SK-N-SH treated with all-trans-retinoic acid at 6 μM for 48 hours (cell line): ENCODE measurements around the gene HRH1.

ENCODE experiments used
- ATAC-seq: fragments of 200-7000 bp; cut with Tn5 transposase; 3 replicates; pipeline ENCODE4 v1.9.1; 2020; ENCODE audit warnings: mild to moderate bottlenecking, moderate library complexity
- ARNTL ChIP-seq: fragments of 450-650 bp; formaldehyde crosslinking; IDR thresholded peaks from 2 replicates; pipeline ENCODE4 v1.5.0; 2020; ENCODE audit warnings: low read depth, mild to moderate bottlenecking, moderate library complexity, borderline replicate concordance
- CSDC2 ChIP-seq: fragments of 250-450 bp; sonication (Bioruptor Pico); IDR thresholded peaks from 2 replicates; pipeline ENCODE4 v1.5.0; 2020; ENCODE audit warnings: mild to moderate bottlenecking, moderate library complexity
- OSR1 ChIP-seq: fragments of 250-450 bp; sonication (Bioruptor Pico); IDR thresholded peaks from 2 replicates; pipeline ENCODE4 v1.8.0; 2022; ENCODE audit warnings: moderate library complexity, mild to moderate bottlenecking, inconsistent platforms
- PPARA ChIP-seq: fragments of 250-450 bp; sonication (Bioruptor Pico); IDR thresholded peaks from 2 replicates; pipeline ENCODE4 v1.5.0; 2020; ENCODE audit warnings: mild to moderate bottlenecking, borderline replicate concordance
- RARB ChIP-seq: fragments of 250-450 bp; sonication (Bioruptor Pico); IDR thresholded peaks from 2 replicates; pipeline ENCODE4 v1.8.0; 2021; ENCODE audit warnings: mild to moderate bottlenecking, moderate library complexity
- SNAI2 ChIP-seq: fragments of 250-450 bp; sonication (Bioruptor Pico); IDR thresholded peaks from 2 replicates; pipeline ENCODE4 v1.5.0; 2020; ENCODE audit warnings: mild to moderate bottlenecking, moderate library complexity
- ZNF565 ChIP-seq: fragments of 450-650 bp; formaldehyde crosslinking; conservative IDR thresholded peaks from 2 replicates; pipeline ENCODE4 v1.5.0; 2020; ENCODE audit warnings: low read depth, mild to moderate bottlenecking, moderate library complexity
- ZNF8 ChIP-seq: fragments of 450-650 bp; formaldehyde crosslinking; IDR thresholded peaks from 2 replicates; pipeline ENCODE4 v1.5.0; 2020; ENCODE audit warnings: mild to moderate bottlenecking, moderate library complexity
- TF ChIP-seq, protein P1 (sequence below): fragments of 250-450 bp; sonication (Bioruptor Pico); IDR thresholded peaks from 2 replicates; pipeline ENCODE4 v1.8.0; 2021; ENCODE audit warnings: low read depth, mild to moderate bottlenecking, moderate library complexity, borderline replicate concordance
- TF ChIP-seq, protein P2 (sequence below): fragments of 250-450 bp; sonication (Bioruptor Pico); IDR thresholded peaks from 2 replicates; pipeline ENCODE4 v1.5.1; 2020; ENCODE audit warnings: low read depth, mild to moderate bottlenecking, moderate library complexity
- TF ChIP-seq, protein P3 (sequence below): fragments of 250-450 bp; sonication (Bioruptor Pico); IDR thresholded peaks from 2 replicates; pipeline ENCODE4 v1.5.0; 2020; ENCODE audit warnings: mild to moderate bottlenecking, moderate library complexity
- TF ChIP-seq, protein P4 (sequence below): fragments of 250-450 bp; sonication (Bioruptor Pico); IDR thresholded peaks from 2 replicates; pipeline ENCODE4 v1.8.0; 2020; ENCODE audit warnings: mild to moderate bottlenecking, moderate library complexity, borderline replicate concordance
- TF ChIP-seq, protein P5 (sequence below): fragments of 250-450 bp; sonication (Bioruptor Pico); IDR thresholded peaks from 2 replicates; pipeline ENCODE4 v1.5.1; 2021; ENCODE audit warnings: mild to moderate bottlenecking, moderate library complexity

Gene HRH1

DNA sequence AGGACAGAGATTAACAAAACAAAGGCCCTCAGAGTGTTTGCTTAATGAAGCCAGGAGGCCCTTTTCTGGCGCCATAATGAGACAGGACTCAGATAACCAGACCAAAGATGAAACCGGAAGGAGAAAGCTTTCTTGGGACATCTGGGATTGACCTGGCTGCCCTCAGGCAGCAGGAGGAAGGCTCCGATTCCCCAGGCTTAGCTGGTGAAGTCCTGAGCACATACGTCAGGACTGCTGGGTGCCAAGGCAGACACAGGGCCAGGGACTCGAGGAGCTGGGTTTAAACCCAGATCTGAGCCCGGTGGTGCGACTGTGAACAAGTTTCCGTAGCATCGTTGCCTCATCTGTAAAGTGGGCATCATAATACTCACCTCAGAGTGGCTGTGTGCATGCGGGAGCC is 36.7 kb upstream of the HRH1 start (continued):
- TF ChIP-seq, protein P1, sequence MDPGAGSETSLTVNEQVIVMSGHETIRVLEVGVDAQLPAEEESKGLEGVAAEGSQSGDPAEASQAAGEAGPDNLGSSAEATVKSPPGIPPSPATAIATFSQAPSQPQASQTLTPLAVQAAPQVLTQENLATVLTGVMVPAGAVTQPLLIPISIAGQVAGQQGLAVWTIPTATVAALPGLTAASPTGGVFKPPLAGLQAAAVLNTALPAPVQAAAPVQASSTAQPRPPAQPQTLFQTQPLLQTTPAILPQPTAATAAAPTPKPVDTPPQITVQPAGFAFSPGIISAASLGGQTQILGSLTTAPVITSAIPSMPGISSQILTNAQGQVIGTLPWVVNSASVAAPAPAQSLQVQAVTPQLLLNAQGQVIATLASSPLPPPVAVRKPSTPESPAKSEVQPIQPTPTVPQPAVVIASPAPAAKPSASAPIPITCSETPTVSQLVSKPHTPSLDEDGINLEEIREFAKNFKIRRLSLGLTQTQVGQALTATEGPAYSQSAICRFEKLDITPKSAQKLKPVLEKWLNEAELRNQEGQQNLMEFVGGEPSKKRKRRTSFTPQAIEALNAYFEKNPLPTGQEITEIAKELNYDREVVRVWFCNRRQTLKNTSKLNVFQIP (CRISPR knock-in tag) = no peak
- TF ChIP-seq ZNF8 (CRISPR knock-in tag) (no peak), SNAI2 (CRISPR knock-in tag) (no peak), ARNTL (CRISPR knock-in tag) (no peak)

DNA sequence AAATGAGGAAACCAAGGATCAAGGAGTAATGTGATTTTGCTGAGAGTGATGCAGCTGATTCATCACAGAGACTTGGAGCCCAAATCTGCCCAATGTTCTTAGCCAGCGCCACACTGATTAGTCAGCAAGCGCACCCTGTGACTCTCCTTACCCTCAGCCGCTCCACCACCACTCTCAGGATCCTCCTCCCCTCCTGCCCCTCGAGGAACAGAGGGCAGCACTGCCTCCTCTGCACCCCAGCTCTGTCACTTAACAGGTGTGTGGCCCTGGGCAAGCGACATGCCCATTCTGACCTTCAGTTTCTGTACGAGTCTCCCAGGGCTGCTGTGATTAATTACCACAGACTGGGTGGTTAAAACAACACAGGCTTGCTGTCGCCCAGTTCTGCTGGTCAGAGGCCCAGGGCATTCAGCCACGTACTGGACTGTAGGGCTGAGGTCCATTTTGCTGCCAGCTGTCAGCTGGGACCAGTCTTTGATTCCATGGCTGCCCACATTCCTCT is 36.1 kb upstream of the HRH1 start:
- TF ChIP-seq PPARA (CRISPR knock-in tag) (no peak), SNAI2 (CRISPR knock-in tag) (no peak)
- TF ChIP-seq, protein P2, sequence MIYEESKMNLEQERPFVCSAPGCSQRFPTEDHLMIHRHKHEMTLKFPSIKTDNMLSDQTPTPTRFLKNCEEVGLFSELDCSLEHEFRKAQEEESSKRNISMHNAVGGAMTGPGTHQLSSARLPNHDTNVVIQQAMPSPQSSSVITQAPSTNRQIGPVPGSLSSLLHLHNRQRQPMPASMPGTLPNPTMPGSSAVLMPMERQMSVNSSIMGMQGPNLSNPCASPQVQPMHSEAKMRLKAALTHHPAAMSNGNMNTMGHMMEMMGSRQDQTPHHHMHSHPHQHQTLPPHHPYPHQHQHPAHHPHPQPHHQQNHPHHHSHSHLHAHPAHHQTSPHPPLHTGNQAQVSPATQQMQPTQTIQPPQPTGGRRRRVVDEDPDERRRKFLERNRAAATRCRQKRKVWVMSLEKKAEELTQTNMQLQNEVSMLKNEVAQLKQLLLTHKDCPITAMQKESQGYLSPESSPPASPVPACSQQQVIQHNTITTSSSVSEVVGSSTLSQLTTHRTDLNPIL (CRISPR knock-in tag) = no peak
- peak; percentile 60 for ATAC-seq

DNA sequence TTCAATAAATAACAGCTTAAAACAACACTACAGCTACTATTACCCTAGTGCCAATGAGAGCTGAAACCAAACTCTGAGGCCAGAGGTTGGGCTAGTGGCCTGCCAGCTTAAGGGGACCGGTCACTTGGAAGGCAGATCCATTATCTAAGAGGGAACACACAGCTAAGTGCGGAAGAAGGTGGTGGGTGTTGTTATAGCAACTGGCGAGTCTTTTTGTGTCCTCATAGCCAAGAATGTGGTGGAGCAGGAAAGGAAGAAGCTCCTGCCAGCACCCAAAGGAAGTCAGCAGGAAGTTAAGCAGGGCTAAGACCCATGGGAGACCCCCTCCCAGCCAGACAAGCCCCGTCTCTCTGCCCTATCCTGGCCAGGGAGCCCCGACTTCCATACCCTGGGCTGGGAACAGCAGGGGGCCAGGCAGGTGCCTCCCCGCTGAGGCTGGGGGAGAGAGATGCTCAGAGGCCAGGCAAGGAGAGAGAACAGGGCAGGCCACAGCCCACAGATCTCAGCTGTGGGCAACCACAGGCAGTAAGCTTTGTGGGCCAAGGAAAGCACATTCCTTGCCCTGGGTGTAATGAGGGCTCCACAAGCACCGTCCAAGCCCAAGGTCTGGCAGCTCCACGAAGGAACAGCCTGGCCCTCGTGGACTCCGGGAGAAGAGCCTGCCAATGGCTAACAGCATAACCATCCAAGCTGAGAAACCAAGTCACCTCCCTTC is 34.0 kb upstream of the HRH1 start:
- ATAC-seq = no peak
- TF ChIP-seq, protein P3, sequence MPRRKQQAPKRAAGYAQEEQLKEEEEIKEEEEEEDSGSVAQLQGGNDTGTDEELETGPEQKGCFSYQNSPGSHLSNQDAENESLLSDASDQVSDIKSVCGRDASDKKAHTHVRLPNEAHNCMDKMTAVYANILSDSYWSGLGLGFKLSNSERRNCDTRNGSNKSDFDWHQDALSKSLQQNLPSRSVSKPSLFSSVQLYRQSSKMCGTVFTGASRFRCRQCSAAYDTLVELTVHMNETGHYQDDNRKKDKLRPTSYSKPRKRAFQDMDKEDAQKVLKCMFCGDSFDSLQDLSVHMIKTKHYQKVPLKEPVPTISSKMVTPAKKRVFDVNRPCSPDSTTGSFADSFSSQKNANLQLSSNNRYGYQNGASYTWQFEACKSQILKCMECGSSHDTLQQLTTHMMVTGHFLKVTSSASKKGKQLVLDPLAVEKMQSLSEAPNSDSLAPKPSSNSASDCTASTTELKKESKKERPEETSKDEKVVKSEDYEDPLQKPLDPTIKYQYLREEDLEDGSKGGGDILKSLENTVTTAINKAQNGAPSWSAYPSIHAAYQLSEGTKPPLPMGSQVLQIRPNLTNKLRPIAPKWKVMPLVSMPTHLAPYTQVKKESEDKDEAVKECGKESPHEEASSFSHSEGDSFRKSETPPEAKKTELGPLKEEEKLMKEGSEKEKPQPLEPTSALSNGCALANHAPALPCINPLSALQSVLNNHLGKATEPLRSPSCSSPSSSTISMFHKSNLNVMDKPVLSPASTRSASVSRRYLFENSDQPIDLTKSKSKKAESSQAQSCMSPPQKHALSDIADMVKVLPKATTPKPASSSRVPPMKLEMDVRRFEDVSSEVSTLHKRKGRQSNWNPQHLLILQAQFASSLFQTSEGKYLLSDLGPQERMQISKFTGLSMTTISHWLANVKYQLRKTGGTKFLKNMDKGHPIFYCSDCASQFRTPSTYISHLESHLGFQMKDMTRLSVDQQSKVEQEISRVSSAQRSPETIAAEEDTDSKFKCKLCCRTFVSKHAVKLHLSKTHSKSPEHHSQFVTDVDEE (CRISPR knock-in tag) = no peak
- TF ChIP-seq, protein P1 (CRISPR knock-in tag) = no peak
- TF ChIP-seq ZNF565 (CRISPR knock-in tag) (no peak), RARB (no peak), OSR1 (CRISPR knock-in tag) (no peak), CSDC2 (CRISPR knock-in tag) (no peak)
- TF ChIP-seq, protein P4, sequence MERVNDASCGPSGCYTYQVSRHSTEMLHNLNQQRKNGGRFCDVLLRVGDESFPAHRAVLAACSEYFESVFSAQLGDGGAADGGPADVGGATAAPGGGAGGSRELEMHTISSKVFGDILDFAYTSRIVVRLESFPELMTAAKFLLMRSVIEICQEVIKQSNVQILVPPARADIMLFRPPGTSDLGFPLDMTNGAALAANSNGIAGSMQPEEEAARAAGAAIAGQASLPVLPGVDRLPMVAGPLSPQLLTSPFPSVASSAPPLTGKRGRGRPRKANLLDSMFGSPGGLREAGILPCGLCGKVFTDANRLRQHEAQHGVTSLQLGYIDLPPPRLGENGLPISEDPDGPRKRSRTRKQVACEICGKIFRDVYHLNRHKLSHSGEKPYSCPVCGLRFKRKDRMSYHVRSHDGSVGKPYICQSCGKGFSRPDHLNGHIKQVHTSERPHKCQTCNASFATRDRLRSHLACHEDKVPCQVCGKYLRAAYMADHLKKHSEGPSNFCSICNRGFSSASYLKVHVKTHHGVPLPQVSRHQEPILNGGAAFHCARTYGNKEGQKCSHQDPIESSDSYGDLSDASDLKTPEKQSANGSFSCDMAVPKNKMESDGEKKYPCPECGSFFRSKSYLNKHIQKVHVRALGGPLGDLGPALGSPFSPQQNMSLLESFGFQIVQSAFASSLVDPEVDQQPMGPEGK (CRISPR knock-in tag) = no peak
- TF ChIP-seq, protein P5, sequence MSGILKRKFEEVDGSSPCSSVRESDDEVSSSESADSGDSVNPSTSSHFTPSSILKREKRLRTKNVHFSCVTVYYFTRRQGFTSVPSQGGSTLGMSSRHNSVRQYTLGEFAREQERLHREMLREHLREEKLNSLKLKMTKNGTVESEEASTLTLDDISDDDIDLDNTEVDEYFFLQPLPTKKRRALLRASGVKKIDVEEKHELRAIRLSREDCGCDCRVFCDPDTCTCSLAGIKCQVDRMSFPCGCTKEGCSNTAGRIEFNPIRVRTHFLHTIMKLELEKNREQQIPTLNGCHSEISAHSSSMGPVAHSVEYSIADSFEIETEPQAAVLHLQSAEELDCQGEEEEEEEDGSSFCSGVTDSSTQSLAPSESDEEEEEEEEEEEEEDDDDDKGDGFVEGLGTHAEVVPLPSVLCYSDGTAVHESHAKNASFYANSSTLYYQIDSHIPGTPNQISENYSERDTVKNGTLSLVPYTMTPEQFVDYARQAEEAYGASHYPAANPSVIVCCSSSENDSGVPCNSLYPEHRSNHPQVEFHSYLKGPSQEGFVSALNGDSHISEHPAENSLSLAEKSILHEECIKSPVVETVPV (CRISPR knock-in tag) = no peak
- TF ChIP-seq, protein P2 (CRISPR knock-in tag) = no peak
- TF ChIP-seq, all 23 proteins: peak for 0
